Measurements from ENCODE around the gene RPL27. TPM values are rescaled to one million over a fixed set of nuclear protein-coding genes. Genes with fewer than 3 reads are reported as not detected.

The RPL27 gene
- total RNA-seq, 4 donors from 2014 or later = 800 to 1,300 (median 1,077) TPM

- no peaks in the 10 kb centered on the region for H3K27me3 ChIP-seq
- intact Hi-C loops (cut with DNase I; ENCODE audit: low total_unique reads) = no loop called here
- in situ Hi-C loops (cut with MboI; ENCODE audit: low sequenced_read_pairs in 4 of 4) = loop anchor here in 1 of 4 donors (25.0 kb wide), 1 partner anchor 296 kb away; no protein-coding TSS in a partner anchor
- no peak for DNase-seq
- H3K4me3 ChIP-seq = no peak overlapping the region
- no peaks in the 10 kb centered on the region for H3K9me3 ChIP-seq
- no peak for ATAC-seq
- H3K4me1 ChIP-seq = peaks cover 14 to 23% of the 10 kb centered on the region in 2 donors
- TF ChIP-seq CTCF (IDR thresholded peaks at IDR 0.05 in 4 of 5, conservative IDR thresholded peaks at IDR 0.05 in 1 of 5) = no peak
- H3K27ac ChIP-seq = peak overlapping the region; percentile 65 to 78 (median 70)
- peaks cover 0 to 9% of the 10 kb centered on the region in 2 donors for H3K36me3 ChIP-seq
Measured at GRCh38 chr17:43016216-43016615, 18.0 kb downstream of the RPL27 start.

GRCh38 chr17:43018008-43018853 is 20.0 kb downstream of the RPL27 start:
- TF ChIP-seq POLR2A (IDR thresholded peaks at IDR 0.05) (no peak), CTCF (IDR thresholded peaks at IDR 0.05 in 4 of 5, conservative IDR thresholded peaks at IDR 0.05 in 1 of 5) (no peak)
- in situ Hi-C loops (cut with MboI; ENCODE audit: low sequenced_read_pairs in 4 of 4) (loop anchor here in 1 of 4 donors (25.0 kb wide), 1 partner anchor 294 kb away; no protein-coding TSS in a partner anchor), intact Hi-C loops (cut with DNase I; ENCODE audit: low total_unique reads) (no loop called here)
- no peaks in the 10 kb centered on the region for H3K27me3 ChIP-seq
- peaks cover 0 to 9% of the 10 kb centered on the region in 2 donors for H3K36me3 ChIP-seq
- no peak for ATAC-seq
- H3K9me3 ChIP-seq = no peaks in the 10 kb centered on the region
- H3K4me1 ChIP-seq = peaks cover 21 to 27% of the 10 kb centered on the region in 2 donors
- peak overlapping the region in 2 of 4 donors; percentile 9 to 83 for H3K27ac ChIP-seq
- H3K4me3 ChIP-seq = no peak overlapping the region
- DNase-seq = no peak

GRCh38 chr17:43018932-43019331 is 20.7 kb downstream of the RPL27 start:
- Histone ChIP-seq H3K36me3 (peaks cover 0 to 9% of the 10 kb centered on the region in 2 donors), H3K9me3 (no peaks in the 10 kb centered on the region), H3K27me3 (no peaks in the 10 kb centered on the region), H3K27ac (peak overlapping the region in 3 of 4 donors; percentile 79 to 83 (median 80)), H3K4me1 (peaks cover 21 to 26% of the 10 kb centered on the region in 2 donors), H3K4me3 (no peak overlapping the region)
- DNase-seq (no peak), ATAC-seq (no peak)
- intact Hi-C loops (cut with DNase I; ENCODE audit: low total_unique reads) = no loop called here
- in situ Hi-C loops (cut with MboI; ENCODE audit: low sequenced_read_pairs in 4 of 4) = loop anchor here in 1 of 4 donors (25.0 kb wide), 1 partner anchor 293 kb away; no protein-coding TSS in a partner anchor
- TF ChIP-seq POLR2A (IDR thresholded peaks at IDR 0.05) = no peak
- TF ChIP-seq CTCF (IDR thresholded peaks at IDR 0.05 in 4 of 5, conservative IDR thresholded peaks at IDR 0.05 in 1 of 5) = no peak

GRCh38 chr17:43019418-43019817 is 21.2 kb downstream of the RPL27 start:
- Histone ChIP-seq H3K27ac (peak overlapping the region; percentile 79 to 83 (median 80)), H3K4me3 (peak overlapping the region in 1 of 4 donors; percentile 93), H3K27me3 (no peaks in the 10 kb centered on the region), H3K36me3 (peaks cover 0 to 9% of the 10 kb centered on the region in 2 donors), H3K9me3 (no peaks in the 10 kb centered on the region), H3K4me1 (peaks cover 23 to 27% of the 10 kb centered on the region in 2 donors)
- in situ Hi-C loops (cut with MboI; ENCODE audit: low sequenced_read_pairs in 4 of 4) = loop anchor here in 1 of 4 donors (25.0 kb wide), 1 partner anchor 293 kb away; no protein-coding TSS in a partner anchor
- no peak for ATAC-seq
- TF ChIP-seq POLR2A (IDR thresholded peaks at IDR 0.05) = no peak
- TF ChIP-seq CTCF (IDR thresholded peaks at IDR 0.05 in 4 of 5, conservative IDR thresholded peaks at IDR 0.05 in 1 of 5) = no peak
- no peak for DNase-seq
- intact Hi-C loops (cut with DNase I; ENCODE audit: low total_unique reads) = no loop called here
